Keratinocyte (primary cell): Measurements from ENCODE around the gene KCNH2. TPM values are rescaled to one million over a fixed set of nuclear protein-coding genes. Genes with fewer than 3 reads are reported as not detected.
A peak's percentile ranks its signal among the peaks of the same experiment; 100 is the strongest.

Experiments used
- DNase-seq: peaks from one replicate; pipeline ENCODE4 v3.0.0-alpha.2; 2011; ENCODE audit warnings: low read depth, missing footprints, low spot score
- FAIRE-seq: peaks from 2 replicates; lab custom pipeline; 2011; peaks lifted over from hg19 to GRCh38; lab: Jason Lieb, UNC
- H2AFZ ChIP-seq: 2 replicates; pipeline ENCODE4 v1.6.0; 2012; ENCODE audit warnings: low read length, control low read depth, inconsistent platforms; ENCODE audit not compliant: control insufficient read depth
- H3K27ac ChIP-seq: 2 replicates; pipeline ENCODE4 v1.5.1; 2011; ENCODE audit warnings: low read length; ENCODE audit not compliant: control insufficient read depth, insufficient read depth
- H3K27me3 ChIP-seq: 3 replicates; pipeline ENCODE4 v1.6.0; 2011; ENCODE audit warnings: low read length; ENCODE audit not compliant: control insufficient read depth, insufficient read depth; ENCODE audit errors: extremely low read depth
- H3K36me3 ChIP-seq, 2 experiments: 2 replicates in 1 of 2; 3 replicates in 1 of 2; pipeline ENCODE4 v1.5.1; 2011; ENCODE audit warnings: low read length in 2 of 2, mild to moderate bottlenecking in 1 of 2; ENCODE audit not compliant: control insufficient read depth in 2 of 2, insufficient read depth in 2 of 2; ENCODE audit errors: extremely low read depth in 1 of 2
- H3K4me1 ChIP-seq: 3 replicates; pipeline ENCODE4 v1.5.1; 2011; ENCODE audit warnings: low read length; ENCODE audit not compliant: control insufficient read depth, insufficient read depth; ENCODE audit errors: extremely low read depth
- H3K4me2 ChIP-seq: 3 replicates; pipeline ENCODE4 v1.6.0; 2011; ENCODE audit warnings: low read depth, low read length; ENCODE audit not compliant: control insufficient read depth, insufficient read depth; ENCODE audit errors: extremely low read depth
- H3K4me3 ChIP-seq, 3 experiments: fragments of 200-600 bp in 1 of 3; sonication (generic) in 1 of 3; 2 replicates in 2 of 3; 3 replicates in 1 of 3; pipeline ENCODE4 v1.5.1; 2011 to 2016; ENCODE audit warnings: low read length in 3 of 3, mild to moderate bottlenecking in 3 of 3, control low read depth in 2 of 3, inconsistent platforms in 1 of 3, low read depth in 1 of 3, mixed read lengths in 1 of 3, mixed run types in 1 of 3, moderate library complexity in 1 of 3; ENCODE audit not compliant: control insufficient read depth in 2 of 3, insufficient read depth in 2 of 3; ENCODE audit errors: extremely low read depth in 1 of 3
- H3K79me2 ChIP-seq: 2 replicates; pipeline ENCODE4 v1.6.0; 2012; ENCODE audit warnings: low read length; ENCODE audit not compliant: control insufficient read depth, insufficient read depth
- H3K9ac ChIP-seq: 3 replicates; pipeline ENCODE4 v1.6.0; 2011; ENCODE audit warnings: low read length; ENCODE audit not compliant: control insufficient read depth, insufficient read depth; ENCODE audit errors: extremely low read depth
- H3K9me1 ChIP-seq: 3 replicates; pipeline ENCODE4 v1.6.0; 2011; ENCODE audit warnings: low read length; ENCODE audit not compliant: control insufficient read depth, insufficient read depth; ENCODE audit errors: extremely low read depth
- H3K9me3 ChIP-seq: 2 replicates; pipeline ENCODE4 v1.5.1; 2012; ENCODE audit warnings: low read depth, low read length; ENCODE audit not compliant: control insufficient read depth
- H4K20me1 ChIP-seq: 3 replicates; pipeline ENCODE4 v1.6.0; 2011; ENCODE audit warnings: low read length; ENCODE audit not compliant: control insufficient read depth, insufficient read depth; ENCODE audit errors: extremely low read depth
- CTCF ChIP-seq, 3 experiments: IDR thresholded peaks in 1 of 3; conservative IDR thresholded peaks in 1 of 3; optimal IDR thresholded peaks in 1 of 3; 2 replicates in 2 of 3; 3 replicates in 1 of 3; pipeline versions ENCODE3 to v1.5.1; 2011; ENCODE audit warnings: low read length in 3 of 3, mild to moderate bottlenecking in 3 of 3, moderate library complexity in 2 of 3, control low read depth in 1 of 3, inconsistent platforms in 1 of 3; ENCODE audit not compliant: insufficient read depth in 2 of 3; ENCODE audit errors: extremely low read depth in 1 of 3
- EZH2 ChIP-seq: IDR thresholded peaks from one replicate; pipeline ENCODE4 v1.6.1; 2012; ENCODE audit warnings: inconsistent platforms, mild to moderate bottlenecking, low read length, moderate library complexity
- dilution Hi-C: fragments of 300-500 bp; cut with MboI; formaldehyde crosslinking; loops from one replicate; pipeline ENCODE4 v1.7.0; 2020; ENCODE audit warnings: low sequenced_read_pairs; ENCODE audit not compliant: extremely low pct_ligation_motif_present
- polyA plus RNA-seq, 5 experiments: library from polyadenylated mRNA; depleted of rRNA in 3 of 5; stranded (reverse) in 3 of 5; stranded (forward) in 1 of 5; unstranded in 1 of 5; fragments of >200 nt; gene quantifications; 1 replicate in 1 of 5; 2 replicates in 3 of 5; 3 replicates in 1 of 5; pipeline versions ENCODE4 v1.2.1 to v1.2.3, GENCODE V29; 2011 to 2012; ENCODE audit warnings: missing spikeins in 2 of 5, low read depth in 1 of 5, low replicate concordance in 1 of 5

Gene KCNH2
- polyA plus RNA-seq, 1 donor (not counting 4 experiments of a cell fraction or from before 2014, with no cell fraction given) = 0.03 TPM

- H3K9me1 ChIP-seq = no peaks in the 10 kb centered on the region
- peaks cover 2% of the 10 kb centered on the region for H3K4me1 ChIP-seq
- no peaks in the 10 kb centered on the region for H3K79me2 ChIP-seq
- FAIRE-seq (no peak), DNase-seq (no peak)
- no peak overlapping the region for H3K27ac ChIP-seq
- no peaks in the 10 kb centered on the region for H4K20me1 ChIP-seq
- peaks cover 69% of the 10 kb centered on the region for H3K27me3 ChIP-seq
- H3K4me3 ChIP-seq = no peak overlapping the region
- no peak overlapping the region for H2AFZ ChIP-seq
- dilution Hi-C loops = no loop called here
- H3K9ac ChIP-seq = no peak overlapping the region
- H3K36me3 ChIP-seq = no peaks in the 10 kb centered on the region
- peak; percentile 23 for TF ChIP-seq EZH2
- TF ChIP-seq CTCF (optimal IDR thresholded peaks at IDR 0.05 in 1 of 3, IDR thresholded peaks at IDR 0.05 in 1 of 3, conservative IDR thresholded peaks at IDR 0.05 in 1 of 3; ENCODE audit: extremely low read depth in 1 of 3, insufficient read depth in 2 of 3, low read length in 3 of 3) = no peak
- H3K9me3 ChIP-seq = no peaks in the 10 kb centered on the region
- no peak overlapping the region for H3K4me2 ChIP-seq
These were observed 4.3 kb downstream of the KCNH2 start for GRCh38 chr7:150973571-150974451.

- no peak overlapping the region for H3K27ac ChIP-seq
- H2AFZ ChIP-seq = no peak overlapping the region
- no peak overlapping the region for H3K9ac ChIP-seq
- H3K27me3 ChIP-seq = peaks cover 71% of the 10 kb centered on the region
- H3K4me1 ChIP-seq = peaks cover 2% of the 10 kb centered on the region
- H3K79me2 ChIP-seq = no peaks in the 10 kb centered on the region
- DNase-seq (no peak), FAIRE-seq (no peak)
- no peaks in the 10 kb centered on the region for H4K20me1 ChIP-seq
- no peaks in the 10 kb centered on the region for H3K9me3 ChIP-seq
- TF ChIP-seq EZH2 (no peak), CTCF (optimal IDR thresholded peaks at IDR 0.05 in 1 of 3, IDR thresholded peaks at IDR 0.05 in 1 of 3, conservative IDR thresholded peaks at IDR 0.05 in 1 of 3; ENCODE audit: extremely low read depth in 1 of 3, insufficient read depth in 2 of 3, low read length in 3 of 3) (no peak)
- H3K9me1 ChIP-seq = no peaks in the 10 kb centered on the region
- H3K36me3 ChIP-seq = no peaks in the 10 kb centered on the region
- dilution Hi-C loops = no loop called here
- no peak overlapping the region for H3K4me2 ChIP-seq
- no peak overlapping the region for H3K4me3 ChIP-seq
These were observed 5.4 kb downstream of the KCNH2 start for GRCh38 chr7:150972741-150973140.
